Measurements from ENCODE around the gene PXDN. TPM values are rescaled to one million over a fixed set of nuclear protein-coding genes. Genes with fewer than 3 reads are reported as not detected.

The PXDN gene
- total and polyA plus RNA-seq, 9 donors = 36.0 to 116 (median 54.5) TPM

DNA sequence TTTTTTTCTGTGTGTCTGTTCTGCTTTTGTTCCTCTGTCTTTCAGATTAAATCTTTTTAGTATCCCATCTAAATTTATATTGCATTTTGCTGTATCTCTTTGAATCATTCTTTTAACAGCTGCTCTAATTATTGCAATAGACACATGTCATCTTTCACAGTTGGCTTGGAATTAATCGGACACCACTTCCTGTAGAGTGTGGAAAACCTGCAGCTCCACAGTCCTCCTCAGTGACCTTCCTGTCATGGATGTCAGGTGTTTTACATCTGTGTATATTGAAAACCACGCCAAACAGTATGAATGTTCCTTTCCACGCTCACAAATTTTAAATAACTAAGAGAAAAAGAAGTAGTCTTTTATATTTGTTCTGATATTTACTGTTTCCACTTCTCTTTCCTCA, 135.3 kb downstream of the PXDN start:
- Histone ChIP-seq H3K9me3 (no peaks in the 10 kb centered on the region), H3K27ac (no peak overlapping the region), H3K36me3 (no peaks in the 10 kb centered on the region), H3K4me3 (no peak overlapping the region), H3K27me3 (no peaks in the 10 kb centered on the region), H3K4me1 (ENCODE audit: insufficient read depth) (no peaks in the 10 kb centered on the region)
- TF ChIP-seq, protein P1, sequence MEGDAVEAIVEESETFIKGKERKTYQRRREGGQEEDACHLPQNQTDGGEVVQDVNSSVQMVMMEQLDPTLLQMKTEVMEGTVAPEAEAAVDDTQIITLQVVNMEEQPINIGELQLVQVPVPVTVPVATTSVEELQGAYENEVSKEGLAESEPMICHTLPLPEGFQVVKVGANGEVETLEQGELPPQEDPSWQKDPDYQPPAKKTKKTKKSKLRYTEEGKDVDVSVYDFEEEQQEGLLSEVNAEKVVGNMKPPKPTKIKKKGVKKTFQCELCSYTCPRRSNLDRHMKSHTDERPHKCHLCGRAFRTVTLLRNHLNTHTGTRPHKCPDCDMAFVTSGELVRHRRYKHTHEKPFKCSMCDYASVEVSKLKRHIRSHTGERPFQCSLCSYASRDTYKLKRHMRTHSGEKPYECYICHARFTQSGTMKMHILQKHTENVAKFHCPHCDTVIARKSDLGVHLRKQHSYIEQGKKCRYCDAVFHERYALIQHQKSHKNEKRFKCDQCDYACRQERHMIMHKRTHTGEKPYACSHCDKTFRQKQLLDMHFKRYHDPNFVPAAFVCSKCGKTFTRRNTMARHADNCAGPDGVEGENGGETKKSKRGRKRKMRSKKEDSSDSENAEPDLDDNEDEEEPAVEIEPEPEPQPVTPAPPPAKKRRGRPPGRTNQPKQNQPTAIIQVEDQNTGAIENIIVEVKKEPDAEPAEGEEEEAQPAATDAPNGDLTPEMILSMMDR (IDR thresholded peaks at IDR 0.05) = no peak
- TF ChIP-seq EP300 (IDR thresholded peaks at IDR 0.05) (no peak), POLR2A (IDR thresholded peaks at IDR 0.05) (no peak)
- WGBS, 3 donors = 49 to 82% (median 73%) methylated on average over 3 of the region's 3 CpGs
- intact Hi-C loops (cut with DNase I) = no loop called here
- no peak for DNase-seq

GRCh38 chr2:1607971-1608688, 136.2 kb downstream of the PXDN start:
- no peaks in the 10 kb centered on the region for H3K27me3 ChIP-seq
- no peaks in the 10 kb centered on the region for H3K36me3 ChIP-seq
- DNase-seq = no peak
- TF ChIP-seq POLR2A (IDR thresholded peaks at IDR 0.05) (no peak), EP300 (IDR thresholded peaks at IDR 0.05) (no peak)
- TF ChIP-seq, protein P1 (IDR thresholded peaks at IDR 0.05) = no peak
- no peaks in the 10 kb centered on the region for H3K4me1 ChIP-seq (ENCODE audit: insufficient read depth)
- H3K27ac ChIP-seq = no peak overlapping the region
- intact Hi-C loops (cut with DNase I) = no loop called here
- H3K9me3 ChIP-seq = no peaks in the 10 kb centered on the region
- 72 to 93% (median 88%) methylated on average over 11 of the region's 11 CpGs for WGBS, 3 donors
- H3K4me3 ChIP-seq = no peak overlapping the region

- no peak overlapping the region for H3K4me3 ChIP-seq
- H3K9me3 ChIP-seq = no peaks in the 10 kb centered on the region
- TF ChIP-seq, protein P1 (IDR thresholded peaks at IDR 0.05) = no peak
- no peak for TF ChIP-seq EP300 (IDR thresholded peaks at IDR 0.05)
- no peak for TF ChIP-seq POLR2A (IDR thresholded peaks at IDR 0.05)
- peaks cover 4% of the 10 kb centered on the region for H3K4me1 ChIP-seq (ENCODE audit: insufficient read depth)
- intact Hi-C loops (cut with DNase I) = no loop called here
- no peak overlapping the region for H3K27ac ChIP-seq
- no peaks in the 10 kb centered on the region for H3K27me3 ChIP-seq
- no peaks in the 10 kb centered on the region for H3K36me3 ChIP-seq
- DNase-seq = no peak
- WGBS, 3 donors = 87 to 91% (median 91%) methylated on average over 7 of the region's 7 CpGs
Observed at GRCh38 chr2:1607236-1607920, 136.9 kb downstream of the PXDN start.

DNA sequence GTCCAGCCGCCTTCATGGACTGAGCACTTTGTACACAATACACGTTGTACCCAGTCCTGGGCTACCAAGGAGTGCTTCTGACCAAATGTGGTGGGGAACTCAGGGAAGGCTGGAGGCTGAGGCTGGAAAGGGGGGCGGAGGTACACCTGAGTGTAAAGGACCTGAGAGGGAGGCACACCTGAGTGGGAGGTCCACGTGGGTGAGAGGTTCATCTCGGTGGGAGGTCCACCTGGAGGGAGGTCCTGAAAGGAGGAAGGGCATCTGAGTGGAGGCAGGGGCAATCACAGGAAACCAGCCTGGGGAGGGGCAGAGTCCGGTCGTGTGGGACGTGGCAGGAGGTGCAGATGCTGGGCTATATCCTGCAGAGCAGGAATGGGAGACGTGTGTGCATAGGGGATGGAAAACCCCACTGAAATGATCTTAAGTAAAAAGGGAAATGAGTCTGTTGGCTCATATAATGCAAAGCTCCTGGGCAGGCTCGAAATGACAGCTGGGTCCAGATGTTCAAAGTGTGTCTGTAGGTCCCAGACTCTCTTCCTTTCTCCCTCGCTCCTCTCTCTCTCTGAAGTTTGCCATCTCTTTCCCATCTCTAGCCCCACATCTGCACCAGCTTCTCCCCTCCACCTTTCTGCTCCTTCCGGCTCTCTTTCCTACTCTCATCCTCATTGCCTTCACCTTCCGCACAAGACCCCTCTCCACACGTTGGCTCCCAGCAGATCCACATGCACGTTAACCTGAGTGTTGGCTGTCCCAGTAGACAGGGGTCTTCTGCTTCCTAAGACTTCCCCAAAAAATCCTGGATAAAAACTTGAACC, 137.7 kb downstream of the PXDN start:
- TF ChIP-seq, protein P1 (IDR thresholded peaks at IDR 0.05) = no peak
- TF ChIP-seq EP300 (IDR thresholded peaks at IDR 0.05) (no peak), POLR2A (IDR thresholded peaks at IDR 0.05) (no peak)
- H3K27ac ChIP-seq = no peak overlapping the region
- H3K4me1 ChIP-seq (ENCODE audit: insufficient read depth) = peaks cover 10% of the 10 kb centered on the region
- H3K36me3 ChIP-seq = no peaks in the 10 kb centered on the region
- DNase-seq = no peak
- intact Hi-C loops (cut with DNase I) = no loop called here
- WGBS, 3 donors = 49 to 62% (median 58%) methylated on average over 15 of the region's 15 CpGs
- no peaks in the 10 kb centered on the region for H3K27me3 ChIP-seq
- no peak overlapping the region for H3K4me3 ChIP-seq
- H3K9me3 ChIP-seq = no peaks in the 10 kb centered on the region
